NCI-H1436 (cell line): ENCODE results near the gene AMZ2.
A peak's percentile ranks its signal among the peaks of the same experiment; 100 is the strongest.
"Not testable (repeated sequence)": the region's sequence is repeated elsewhere in the genome, so short reads cannot be mapped to it uniquely, and the experiment has no call there.

ENCODE experiments used
- DNase-seq: peaks from one replicate; lab custom pipeline; 2025; lab: John Stamatoyannopoulos, UW

The AMZ2 gene

GRCh38 chr17:68247445-68248198 lies at the start of gene AMZ2:
Gene AMZ2, plus strand, starts transcription at chr17:68248043. Its CDS starts 2,145 bp downstream, at chr17:68250188.
- DNase-seq = peak; percentile 95

- DNase-seq = no peak
Measured at GRCh38 chr17:68198931-68199836, 48.7 kb upstream of the AMZ2 start.

GRCh38 chr17:68199837-68200688 lies 47.8 kb upstream of the AMZ2 start:
- no peak for DNase-seq

- DNase-seq = peak; percentile 57
Measured at GRCh38 chr17:68200689-68201417, 47.0 kb upstream of the AMZ2 start.

GRCh38 chr17:68201418-68201771 lies 46.4 kb upstream of the AMZ2 start:
- DNase-seq = not testable (repeated sequence)

- DNase-seq = not testable (repeated sequence)
Measured at GRCh38 chr17:68202321-68202720, 45.5 kb upstream of the AMZ2 start.

- DNase-seq = no peak
Measured at GRCh38 chr17:68204736-68205135, 43.1 kb upstream of the AMZ2 start.

- DNase-seq = peak; percentile 90
Measured at GRCh38 chr17:68205251-68205807, 42.5 kb upstream of the AMZ2 start.

GRCh38 chr17:68205808-68206720 lies 41.8 kb upstream of the AMZ2 start:
- peak; percentile 27 for DNase-seq

GRCh38 chr17:68207651-68208253 lies 40.1 kb upstream of the AMZ2 start:
- no peak for DNase-seq

- not testable (repeated sequence) for DNase-seq
Measured at GRCh38 chr17:68208651-68209050, 39.2 kb upstream of the AMZ2 start.

GRCh38 chr17:68209191-68209900 lies 38.5 kb upstream of the AMZ2 start:
- DNase-seq = not testable (repeated sequence)

- DNase-seq = no peak
Measured at GRCh38 chr17:68210570-68211315, 37.1 kb upstream of the AMZ2 start.

- not testable (repeated sequence) for DNase-seq
Measured at GRCh38 chr17:68213428-68214411, 34.1 kb upstream of the AMZ2 start.

GRCh38 chr17:68215453-68215852 lies 32.4 kb upstream of the AMZ2 start:
- DNase-seq = not testable (repeated sequence)

- not testable (repeated sequence) for DNase-seq
Measured at GRCh38 chr17:68219429-68219828, 28.4 kb upstream of the AMZ2 start.

GRCh38 chr17:68220186-68220585 lies 27.7 kb upstream of the AMZ2 start:
- DNase-seq = not testable (repeated sequence)
